ENCODE data around the gene DDX1. TPM values are rescaled to one million over a fixed set of nuclear protein-coding genes. Genes with fewer than 3 reads are reported as not detected.

The DDX1 gene
- total RNA-seq, 1 donor from 2014 or later = 100 TPM

GRCh38 chr2:15655123-15655887 is 63.6 kb downstream of the DDX1 start:
- Mint-ChIP-seq H3K27ac (ENCODE audit: unreplicated experiment) (peak overlapping the region; percentile 9), H3K9me3 (ENCODE audit: unreplicated experiment) (no peaks in the 10 kb centered on the region), H3K4me3 (ENCODE audit: unreplicated experiment) (no peak overlapping the region), H3K4me1 (ENCODE audit: unreplicated experiment) (peaks cover 6% of the 10 kb centered on the region), H3K27me3 (ENCODE audit: unreplicated experiment) (peaks cover 15% of the 10 kb centered on the region), H3K36me3 (ENCODE audit: low read depth, unreplicated experiment) (peaks cover 4% of the 10 kb centered on the region)
- no peak for TF ChIP-seq CTCF (IDR thresholded peaks at IDR 0.05; ENCODE audit: unreplicated experiment)
- no peak for DNase-seq (ENCODE audit: low spot score)

- TF ChIP-seq CTCF (IDR thresholded peaks at IDR 0.05; ENCODE audit: unreplicated experiment) = no peak
- DNase-seq (ENCODE audit: low spot score) = no peak
- Mint-ChIP-seq H3K27me3 (ENCODE audit: unreplicated experiment) (peaks cover 14% of the 10 kb centered on the region), H3K4me1 (ENCODE audit: unreplicated experiment) (no peaks in the 10 kb centered on the region), H3K4me3 (ENCODE audit: unreplicated experiment) (no peak overlapping the region), H3K9me3 (ENCODE audit: unreplicated experiment) (no peaks in the 10 kb centered on the region), H3K27ac (ENCODE audit: unreplicated experiment) (no peak overlapping the region), H3K36me3 (ENCODE audit: low read depth, unreplicated experiment) (no peaks in the 10 kb centered on the region)
Measured at GRCh38 chr2:15656090-15656489, 64.4 kb downstream of the DDX1 start.

GRCh38 chr2:15657759-15658158 is 66.1 kb downstream of the DDX1 start:
- no peak for DNase-seq (ENCODE audit: low spot score)
- peaks cover 9% of the 10 kb centered on the region for H3K27me3 Mint-ChIP-seq (ENCODE audit: unreplicated experiment)
- H3K4me1 Mint-ChIP-seq (ENCODE audit: unreplicated experiment) = no peaks in the 10 kb centered on the region
- H3K27ac Mint-ChIP-seq (ENCODE audit: unreplicated experiment) = no peak overlapping the region
- H3K36me3 Mint-ChIP-seq (ENCODE audit: low read depth, unreplicated experiment) = no peaks in the 10 kb centered on the region
- no peak for TF ChIP-seq CTCF (IDR thresholded peaks at IDR 0.05; ENCODE audit: unreplicated experiment)
- H3K4me3 Mint-ChIP-seq (ENCODE audit: unreplicated experiment) = no peak overlapping the region
- H3K9me3 Mint-ChIP-seq (ENCODE audit: unreplicated experiment) = no peaks in the 10 kb centered on the region

DNA sequence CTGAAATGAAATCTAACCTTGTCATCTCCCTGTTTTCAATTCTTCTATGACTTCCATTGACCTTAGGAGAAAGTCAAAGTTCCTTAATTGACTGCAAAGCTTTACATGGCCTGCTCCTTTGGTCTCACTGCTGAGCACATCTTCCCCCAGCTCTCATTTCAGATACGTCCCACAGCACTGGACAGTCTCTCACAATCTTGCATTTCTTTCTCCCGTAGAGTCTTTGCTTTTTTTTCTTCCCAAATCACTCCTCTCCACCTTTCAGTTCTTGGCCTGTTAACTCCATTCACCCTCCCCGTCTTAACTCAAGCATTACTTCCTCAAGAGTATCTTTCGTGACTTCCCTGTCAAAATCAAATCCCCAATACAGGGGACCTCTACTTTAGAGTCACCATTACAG is 67.2 kb downstream of the DDX1 start:
- Mint-ChIP-seq H3K27me3 (ENCODE audit: unreplicated experiment) (peaks cover 6% of the 10 kb centered on the region), H3K4me3 (ENCODE audit: unreplicated experiment) (no peak overlapping the region), H3K4me1 (ENCODE audit: unreplicated experiment) (no peaks in the 10 kb centered on the region), H3K36me3 (ENCODE audit: low read depth, unreplicated experiment) (no peaks in the 10 kb centered on the region), H3K9me3 (ENCODE audit: unreplicated experiment) (no peaks in the 10 kb centered on the region), H3K27ac (ENCODE audit: unreplicated experiment) (no peak overlapping the region)
- no peak for TF ChIP-seq CTCF (IDR thresholded peaks at IDR 0.05; ENCODE audit: unreplicated experiment)
- no peak for DNase-seq (ENCODE audit: low spot score)

DNA sequence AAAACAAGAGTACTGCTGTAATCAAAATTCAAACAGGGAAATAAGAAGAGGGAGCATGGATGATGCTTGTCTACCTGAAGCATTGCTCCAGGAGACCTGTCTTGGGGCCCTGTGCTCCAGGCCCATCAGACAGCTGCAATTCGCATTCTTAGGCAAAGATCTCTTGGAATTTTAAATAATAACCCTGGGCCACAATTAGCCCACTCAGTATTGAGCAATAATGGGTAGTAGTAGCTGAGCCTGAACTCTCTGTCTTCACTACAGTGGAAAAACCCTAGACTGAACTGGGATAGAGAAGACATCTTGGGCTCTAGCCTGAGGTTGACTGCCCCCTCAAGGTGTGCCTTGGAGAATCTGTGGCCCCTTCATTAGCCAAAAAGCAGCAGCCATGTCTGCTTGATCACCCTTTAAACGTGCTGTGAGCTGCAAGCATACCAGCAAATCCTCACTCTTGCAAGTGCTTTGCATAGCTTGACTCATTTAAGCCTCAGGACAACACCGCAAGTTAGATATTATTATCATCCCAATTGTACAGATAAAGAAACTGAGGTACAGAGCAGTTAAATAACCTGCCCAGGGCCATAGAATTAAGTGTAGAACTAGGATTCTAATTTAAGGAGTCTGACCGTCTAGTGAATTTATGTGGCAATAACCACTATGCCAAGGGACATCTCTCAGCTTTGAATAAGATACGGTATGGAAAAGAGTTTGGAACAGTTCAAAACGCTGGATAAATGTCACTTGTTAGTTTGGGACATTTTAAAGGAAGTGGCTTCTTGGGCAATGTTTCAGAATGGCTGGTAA is 69.0 kb downstream of the DDX1 start:
- H3K27me3 Mint-ChIP-seq (ENCODE audit: unreplicated experiment) = peaks cover 4% of the 10 kb centered on the region
- H3K36me3 Mint-ChIP-seq (ENCODE audit: low read depth, unreplicated experiment) = no peaks in the 10 kb centered on the region
- DNase-seq (ENCODE audit: low spot score) = no peak
- no peak overlapping the region for H3K27ac Mint-ChIP-seq (ENCODE audit: unreplicated experiment)
- no peaks in the 10 kb centered on the region for H3K9me3 Mint-ChIP-seq (ENCODE audit: unreplicated experiment)
- no peaks in the 10 kb centered on the region for H3K4me1 Mint-ChIP-seq (ENCODE audit: unreplicated experiment)
- H3K4me3 Mint-ChIP-seq (ENCODE audit: unreplicated experiment) = no peak overlapping the region
- TF ChIP-seq CTCF (IDR thresholded peaks at IDR 0.05; ENCODE audit: unreplicated experiment) = no peak
